HG02642 (cell line): ENCODE data around the gene VPS4B.
"Not testable (repeated sequence)": the region's sequence is repeated elsewhere in the genome, so short reads cannot be mapped to it uniquely, and the experiment has no call there.

Source experiments
- ATAC-seq: cut with Tn5 transposase; IDR thresholded peaks from one replicate; pipeline ENCODE4 v1.9.1; 2021; ENCODE audit warnings: mild to moderate bottlenecking; ENCODE audit not compliant: unreplicated experiment, poor library complexity

The VPS4B gene

DNA sequence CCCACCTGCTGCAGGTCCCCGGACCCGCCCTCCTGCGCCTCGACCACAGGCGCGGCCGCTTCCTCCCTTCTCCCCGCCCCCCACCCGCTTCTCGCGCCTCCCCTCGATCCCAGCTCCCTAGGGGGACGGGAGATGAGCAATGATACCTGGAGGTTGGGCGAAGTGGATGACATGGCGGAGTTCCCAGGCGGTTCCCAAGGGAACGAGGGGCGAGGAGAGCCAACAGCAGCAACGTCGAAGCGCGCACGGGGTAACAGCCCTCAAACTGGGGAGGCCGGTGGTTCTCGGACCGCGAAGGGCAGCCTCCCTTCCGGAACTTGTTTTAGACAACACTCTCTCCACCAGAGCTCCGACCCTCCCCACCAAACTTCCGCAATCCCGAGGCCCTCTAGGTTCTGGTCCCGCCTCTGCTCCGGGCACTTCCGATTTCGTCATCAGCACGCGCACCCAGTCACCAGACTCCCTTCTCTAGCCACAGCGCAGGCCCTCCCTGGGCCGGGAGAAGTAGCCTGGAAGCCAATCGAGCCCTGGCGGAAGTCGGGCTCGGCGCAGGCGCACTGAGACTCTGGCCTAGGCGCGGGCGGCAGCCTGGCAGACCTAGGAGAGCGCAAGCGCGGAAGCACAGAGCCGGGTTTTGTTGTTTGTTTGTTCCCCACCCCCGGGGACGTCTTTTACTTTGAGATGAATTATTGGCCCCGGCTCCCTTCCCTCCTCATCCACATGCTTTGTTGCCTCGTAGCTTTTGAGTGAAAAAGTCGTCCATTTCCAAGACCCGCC, at the start of gene VPS4B:
Gene VPS4B (minus strand): TSS at position 390 of the 777 bp plus-strand sequence. CDS start 217 bp downstream, at position 173.
- ATAC-seq = peak; percentile 97

DNA sequence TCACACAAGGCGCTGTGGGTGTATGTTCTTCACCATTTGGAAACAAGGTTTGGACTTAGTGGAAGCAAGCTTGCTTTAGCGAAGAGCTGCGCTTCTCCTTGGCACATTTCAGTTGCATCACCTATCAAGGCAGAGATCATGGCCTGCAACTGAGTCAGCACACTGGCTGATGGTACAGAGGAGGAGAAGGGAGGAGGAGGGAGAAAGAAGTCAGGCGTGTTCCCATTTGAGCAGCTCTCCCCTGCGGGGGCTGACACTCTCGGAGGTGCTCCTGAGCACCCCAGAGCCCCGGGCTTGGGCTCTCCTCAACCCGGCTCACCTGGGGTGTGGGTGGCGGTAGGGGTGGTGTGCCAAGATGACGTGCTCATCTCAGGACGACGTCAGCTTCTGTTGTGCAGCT, 48.5 kb upstream of the VPS4B start:
- no peak for ATAC-seq

DNA sequence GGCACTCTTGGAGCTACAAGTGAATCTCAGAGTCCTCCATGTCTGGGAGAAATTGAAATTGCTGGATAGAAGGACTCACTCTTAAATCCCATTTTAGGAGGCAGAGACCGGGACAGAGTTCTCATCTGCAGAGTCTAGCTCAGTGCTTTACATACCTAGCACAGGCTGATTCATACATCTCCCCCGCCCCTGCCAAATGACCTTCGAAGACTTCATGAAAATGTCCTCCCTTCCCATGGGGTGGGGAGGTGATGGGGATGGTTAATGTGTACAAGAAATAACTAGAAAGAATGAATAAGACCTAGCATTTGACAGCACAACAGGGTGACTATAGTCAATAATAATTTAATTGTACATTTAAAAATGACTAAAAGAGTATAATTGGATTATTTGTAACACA, 46.3 kb upstream of the VPS4B start:
- no peak for ATAC-seq

DNA sequence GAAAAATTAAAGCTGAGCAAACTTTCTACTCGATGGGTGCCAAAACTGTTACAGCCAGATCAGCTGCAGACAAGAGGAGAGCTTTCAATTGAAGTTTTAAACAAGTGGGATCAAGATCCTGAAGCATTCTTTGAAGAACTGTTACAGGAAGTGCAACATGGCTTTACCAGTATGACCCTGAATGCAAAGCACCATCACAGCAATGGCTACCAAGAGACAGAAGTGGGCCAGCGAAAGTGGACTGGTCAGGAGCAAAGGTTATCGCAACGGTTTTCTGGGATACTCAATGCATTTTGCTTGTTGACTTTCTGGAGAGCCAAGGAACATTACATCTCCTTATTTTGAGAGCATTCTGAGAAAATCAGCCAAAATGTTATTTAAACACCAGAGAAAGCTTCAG, 45.4 kb upstream of the VPS4B start:
- no peak for ATAC-seq

DNA sequence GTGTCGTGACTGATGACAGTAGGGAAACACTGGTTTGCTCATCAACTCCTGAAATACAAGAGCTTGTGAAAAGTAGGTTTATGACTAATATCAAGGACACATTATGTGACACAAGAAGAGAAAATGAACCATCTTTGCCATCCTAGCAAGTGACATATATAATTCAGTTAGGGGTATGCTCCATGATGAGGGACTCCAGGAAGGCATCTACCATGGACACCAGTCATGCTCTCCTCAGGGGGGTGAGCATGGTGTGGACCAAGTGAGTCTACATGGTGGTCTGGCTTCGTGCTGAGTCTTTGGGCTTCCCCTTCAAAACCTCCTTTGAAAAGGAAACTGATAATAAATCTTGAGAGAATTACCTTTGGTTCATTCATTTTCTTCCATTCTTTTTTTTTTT, 42.8 kb upstream of the VPS4B start:
- ATAC-seq = no peak

DNA sequence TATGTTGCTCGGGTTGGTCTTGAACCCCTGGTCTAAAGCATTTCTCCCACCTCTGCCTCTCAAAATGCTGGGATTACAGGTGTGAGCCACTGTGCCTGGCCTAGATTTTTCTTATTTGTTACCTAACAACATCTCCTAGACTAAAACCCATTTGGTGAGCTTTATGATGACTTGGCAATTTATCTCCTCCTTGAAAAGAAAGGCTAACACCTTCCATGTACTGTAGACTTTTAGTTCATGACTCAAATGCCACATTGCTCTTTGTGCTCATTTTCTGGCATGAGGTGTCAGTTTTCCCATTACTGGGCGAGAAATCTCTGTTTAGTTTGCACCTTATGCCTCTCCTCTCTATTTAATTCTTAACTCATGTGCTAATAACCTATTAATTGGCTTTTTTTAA, 42.2 kb upstream of the VPS4B start:
- no peak for ATAC-seq

DNA sequence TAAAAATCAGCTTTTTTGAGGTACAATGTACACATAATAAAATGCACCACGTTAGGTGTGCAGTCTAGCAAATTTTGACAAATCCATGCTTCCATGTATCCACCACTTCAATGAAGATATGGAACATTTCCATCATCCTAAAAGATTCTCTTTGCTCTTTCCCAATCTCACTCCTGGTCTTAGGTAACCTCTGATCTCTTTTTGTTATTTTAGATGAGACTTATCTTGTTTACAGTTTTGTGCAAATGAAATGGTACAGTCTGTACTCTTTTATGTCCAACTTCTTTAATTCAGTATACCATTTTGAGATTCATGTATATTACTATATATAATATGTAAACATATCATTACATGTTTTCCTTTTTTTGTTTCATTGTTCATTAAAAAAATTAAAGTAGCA, 38.1 kb upstream of the VPS4B start:
- no peak for ATAC-seq

DNA sequence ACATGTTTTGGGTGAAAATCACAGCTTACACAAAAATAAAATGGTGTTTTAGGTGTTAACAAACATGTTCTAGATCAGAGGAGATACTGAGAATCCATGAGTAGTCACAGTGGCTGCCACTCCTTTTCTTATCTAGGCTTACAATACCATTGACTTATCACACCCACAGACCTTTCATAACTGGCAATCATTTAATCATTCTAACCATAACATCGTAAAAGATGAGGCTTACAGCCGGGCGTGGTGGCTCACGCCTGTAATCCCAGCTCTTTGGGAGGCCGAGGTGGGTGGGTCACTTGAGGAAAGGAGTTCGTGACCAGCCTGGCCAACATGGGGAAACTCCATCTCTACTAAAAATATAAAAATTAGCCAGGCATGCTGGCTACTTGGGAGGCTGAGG, 35.7 kb upstream of the VPS4B start:
- ATAC-seq = no peak

DNA sequence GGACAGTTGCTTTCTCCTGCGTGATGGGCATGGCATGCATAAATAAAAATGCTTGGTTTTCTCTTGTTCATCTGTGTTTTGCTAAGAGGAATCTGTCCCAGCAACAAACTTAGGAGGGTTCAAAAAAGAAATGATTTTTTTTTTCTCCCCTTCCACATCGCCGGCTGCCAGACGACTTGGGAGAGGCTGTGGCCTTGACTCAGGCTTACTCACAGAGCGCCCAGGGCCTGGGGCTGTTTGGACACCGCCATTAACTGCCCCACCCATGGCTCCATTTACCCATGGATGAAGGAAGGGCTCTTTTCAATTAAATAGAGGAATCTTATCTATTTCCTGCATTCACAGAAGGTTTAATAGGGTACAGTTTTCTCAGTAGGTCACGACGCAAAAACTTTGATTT, 32.2 kb upstream of the VPS4B start:
- no peak for ATAC-seq

DNA sequence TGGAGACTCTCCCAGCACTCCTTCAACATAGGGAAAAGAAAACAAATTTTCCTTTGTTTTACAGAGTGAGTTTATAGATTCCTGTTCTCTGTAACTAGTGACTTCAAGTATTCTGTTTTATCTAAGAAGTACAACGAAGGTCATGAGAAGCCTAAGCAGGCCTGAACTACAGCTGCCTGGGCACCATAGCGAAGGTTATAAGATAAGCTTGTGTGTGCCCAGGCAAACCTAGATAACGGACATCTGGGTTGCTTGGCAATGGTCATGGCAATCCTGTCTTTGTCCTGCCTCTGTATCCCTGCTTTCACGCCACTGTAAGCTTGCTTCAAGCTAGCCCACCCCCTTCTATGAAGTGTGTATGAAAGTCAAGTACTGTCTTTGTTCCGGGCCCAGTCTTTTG, 30.5 kb upstream of the VPS4B start:
- not testable (repeated sequence) for ATAC-seq

DNA sequence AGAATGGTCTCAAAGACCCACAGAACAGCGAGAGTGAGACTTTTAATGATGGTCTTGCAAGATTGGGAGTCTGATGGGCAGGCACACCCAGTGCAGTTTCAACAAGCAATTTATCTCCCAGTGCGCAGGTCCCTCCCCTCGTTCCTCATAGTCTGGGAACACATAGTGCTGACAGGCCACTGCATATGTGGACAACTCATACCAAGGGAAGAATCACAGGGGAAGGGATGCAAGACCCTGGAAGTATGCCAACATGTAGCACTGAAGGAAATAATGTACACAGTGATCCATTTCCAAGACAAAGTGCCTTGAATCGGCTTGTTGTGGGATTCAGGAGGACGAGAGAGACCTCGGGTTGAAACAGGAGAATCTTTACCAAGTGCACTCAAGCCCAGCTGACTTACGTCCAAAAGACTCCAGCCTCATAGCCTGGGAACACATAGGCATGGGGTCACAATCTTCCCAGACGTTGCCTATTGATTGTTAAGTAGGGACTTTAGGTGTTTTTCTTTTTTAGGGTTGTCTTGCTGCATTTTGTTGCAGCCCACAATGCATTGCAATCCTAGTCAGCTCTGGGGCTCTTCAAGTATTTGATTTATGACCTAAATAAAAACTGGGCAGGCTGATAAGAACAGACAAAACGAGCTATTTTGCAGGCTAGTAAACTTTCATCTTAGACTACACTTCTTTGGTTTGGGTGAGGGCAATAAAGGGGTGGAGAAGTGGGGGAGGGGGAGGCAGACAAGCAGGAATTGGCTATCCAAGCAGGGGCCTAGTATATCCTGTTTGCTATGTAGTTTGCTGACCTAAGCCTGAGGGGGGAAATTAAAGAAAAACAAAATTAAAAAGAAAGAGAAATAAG, 29.8 kb upstream of the VPS4B start:
- ATAC-seq = no peak

DNA sequence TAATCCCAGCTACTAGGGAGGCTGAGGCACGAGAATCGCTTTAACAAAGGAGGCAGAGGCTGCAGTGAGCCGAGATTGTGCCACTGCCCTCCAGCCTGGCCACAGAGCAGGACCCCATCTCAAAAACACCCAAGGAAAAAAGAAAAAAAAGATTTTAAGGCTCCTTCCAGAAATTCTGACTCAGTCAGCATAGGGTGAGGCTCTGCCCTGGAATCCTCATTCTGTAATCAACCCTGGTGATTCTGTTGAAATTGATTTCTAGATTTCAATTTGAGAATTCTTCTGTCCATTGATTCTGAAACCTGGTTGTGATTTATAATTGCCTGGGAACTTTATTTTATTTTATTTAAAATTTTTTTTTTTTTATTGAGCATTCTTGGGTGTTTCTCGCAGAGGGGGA, 27.1 kb upstream of the VPS4B start:
- ATAC-seq = no peak

DNA sequence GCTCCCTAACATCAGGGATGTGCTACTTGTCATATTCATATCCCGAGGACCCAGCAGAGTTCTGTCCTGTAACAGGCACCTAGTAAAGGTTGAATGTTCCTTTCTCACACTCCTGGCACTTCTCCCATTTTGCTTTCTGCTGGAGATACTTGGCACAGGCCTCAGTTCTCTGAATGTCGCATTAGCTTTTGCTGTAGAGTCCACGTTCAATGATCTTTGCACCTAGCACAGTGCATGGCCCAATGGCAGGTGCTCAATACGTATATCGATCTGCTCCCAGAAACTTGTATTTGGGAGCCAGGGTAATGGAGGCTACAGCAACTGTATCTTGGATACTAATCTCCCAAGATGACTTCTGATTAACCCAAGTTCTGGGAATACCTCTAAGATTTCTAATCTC, 24.8 kb upstream of the VPS4B start:
- no peak for ATAC-seq

DNA sequence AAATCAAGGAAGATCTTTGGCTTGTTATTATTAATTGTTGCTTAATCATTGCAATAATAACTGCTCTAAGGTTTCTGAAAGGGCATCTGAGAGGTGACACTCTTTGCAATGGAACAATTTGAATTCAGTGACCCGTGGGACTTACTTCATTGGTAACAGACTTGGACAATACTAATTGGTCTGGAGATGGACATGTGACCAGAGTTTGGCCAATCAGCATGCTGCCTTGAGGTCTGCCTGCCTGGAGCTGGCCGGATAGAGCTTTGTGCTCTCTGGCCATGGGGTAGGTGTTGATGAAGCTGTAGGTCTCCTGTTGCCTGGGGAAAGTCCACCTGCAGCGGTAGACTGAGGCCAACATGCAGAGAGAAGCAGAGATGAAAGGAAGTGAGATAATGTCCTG, 24.0 kb upstream of the VPS4B start:
- ATAC-seq = no peak

DNA sequence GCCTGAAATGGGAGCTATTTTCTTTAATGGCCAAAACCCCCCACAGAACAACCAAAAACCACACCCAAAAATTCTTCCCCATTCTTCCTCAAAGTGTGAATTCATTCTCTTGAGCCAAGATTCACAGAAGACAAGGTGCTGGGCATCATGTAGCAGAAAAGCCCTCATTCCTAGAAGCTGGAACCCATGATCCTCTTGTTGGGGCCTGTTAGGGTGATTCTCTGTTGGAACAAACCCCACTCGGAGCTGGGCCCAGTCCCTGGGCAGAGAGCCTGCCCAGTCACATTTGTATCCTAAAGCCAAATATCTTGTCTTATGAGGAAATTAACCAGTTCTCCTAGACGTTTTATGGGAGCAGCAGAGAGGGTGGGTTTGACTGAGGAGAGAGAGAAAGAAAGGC, 22.8 kb upstream of the VPS4B start:
- no peak for ATAC-seq

DNA sequence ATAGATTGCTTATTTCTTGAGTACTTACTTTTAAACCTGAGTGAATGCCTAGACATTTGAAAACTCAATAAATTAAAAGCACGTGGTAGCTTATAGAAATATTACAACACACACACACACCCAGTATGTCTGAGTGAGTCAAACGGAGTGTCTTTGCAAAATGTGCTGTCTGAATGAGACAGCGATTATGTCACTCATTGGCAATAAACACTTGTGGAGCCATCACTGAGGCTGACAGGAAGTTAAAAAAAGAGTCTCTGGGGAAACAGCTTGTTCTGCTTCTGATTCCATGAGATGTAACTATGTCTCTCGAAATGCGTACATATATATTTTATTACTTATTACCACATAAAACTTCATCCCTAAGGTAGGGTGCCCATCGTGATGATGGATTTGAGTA, 22.3 kb upstream of the VPS4B start:
- no peak for ATAC-seq

DNA sequence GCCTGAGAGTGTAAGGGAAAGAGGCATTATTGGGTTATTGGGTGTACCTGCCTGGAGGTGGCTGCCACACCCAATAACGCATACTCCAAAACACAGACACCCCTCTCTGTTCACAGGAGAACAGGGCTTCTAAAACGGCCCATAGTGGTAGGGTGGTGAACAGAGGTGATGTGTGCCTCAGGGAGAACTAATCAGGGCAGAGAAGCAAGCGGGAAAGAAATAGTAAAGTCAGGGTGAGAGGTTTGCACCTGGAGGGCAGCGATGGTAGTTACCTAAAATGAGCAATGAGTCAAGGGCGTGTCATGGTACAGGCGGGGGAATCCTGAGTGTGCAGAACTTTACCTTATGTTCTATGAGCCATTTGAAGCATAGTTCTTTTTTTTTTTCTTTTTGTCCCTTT, 21.6 kb upstream of the VPS4B start:
- ATAC-seq = no peak

DNA sequence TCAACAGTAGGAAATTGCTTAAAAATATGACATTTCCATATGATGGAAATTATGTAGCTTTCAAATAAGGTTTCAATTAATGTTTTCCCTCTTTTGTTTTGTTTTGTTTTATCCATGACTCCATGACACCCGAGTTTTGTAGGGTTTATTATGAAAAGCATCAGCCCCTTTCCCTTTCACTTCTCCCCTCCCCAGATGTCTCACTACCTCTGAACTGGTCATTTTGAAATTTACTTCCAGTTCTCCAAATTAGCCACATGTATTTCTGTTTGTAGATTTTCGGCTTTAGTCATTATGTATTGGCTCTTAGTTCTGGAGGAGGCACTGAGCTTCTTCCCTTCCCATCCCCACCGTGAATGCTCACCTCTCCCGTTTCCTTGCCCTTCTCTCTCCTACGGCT, 18.6 kb upstream of the VPS4B start:
- no peak for ATAC-seq

DNA sequence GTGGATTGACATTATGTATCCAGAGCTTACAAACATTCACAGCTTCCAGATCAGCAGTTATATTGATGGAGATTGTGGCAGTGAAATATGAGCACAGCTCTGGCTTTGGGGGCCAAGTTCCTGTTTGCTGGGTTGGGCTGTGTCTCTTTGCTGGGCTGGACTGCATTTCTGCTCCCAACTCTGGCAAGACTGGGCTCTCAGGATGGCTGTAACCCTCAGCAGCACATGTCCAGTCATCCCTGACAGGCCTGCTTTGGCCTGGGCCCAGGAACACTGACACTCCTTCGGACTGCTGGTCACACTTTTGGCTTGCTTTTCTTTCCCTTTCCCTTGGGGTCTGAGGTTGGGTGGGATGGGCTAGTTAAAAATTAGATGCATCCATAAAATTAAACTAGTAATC, 17.9 kb upstream of the VPS4B start:
- no peak for ATAC-seq

DNA sequence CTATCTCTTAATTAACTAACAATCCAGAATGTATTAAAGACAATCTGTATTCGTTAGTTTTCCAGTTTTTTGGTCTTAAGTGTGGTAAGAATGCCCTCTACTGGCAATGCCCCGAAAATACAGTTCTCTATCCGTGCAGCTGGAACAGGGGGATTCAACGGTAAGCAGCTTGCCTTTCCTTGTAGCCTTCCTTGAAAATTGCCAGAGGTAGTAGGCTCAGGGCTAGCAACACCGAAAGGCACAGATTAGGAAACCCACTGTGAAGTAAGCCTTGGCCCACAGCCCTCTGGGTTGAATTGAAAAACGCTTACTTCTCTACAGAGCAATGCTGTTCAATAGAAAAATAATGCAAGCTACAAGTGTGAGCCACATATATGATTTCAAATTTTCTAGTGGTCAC, 17.1 kb upstream of the VPS4B start:
- ATAC-seq = no peak

DNA sequence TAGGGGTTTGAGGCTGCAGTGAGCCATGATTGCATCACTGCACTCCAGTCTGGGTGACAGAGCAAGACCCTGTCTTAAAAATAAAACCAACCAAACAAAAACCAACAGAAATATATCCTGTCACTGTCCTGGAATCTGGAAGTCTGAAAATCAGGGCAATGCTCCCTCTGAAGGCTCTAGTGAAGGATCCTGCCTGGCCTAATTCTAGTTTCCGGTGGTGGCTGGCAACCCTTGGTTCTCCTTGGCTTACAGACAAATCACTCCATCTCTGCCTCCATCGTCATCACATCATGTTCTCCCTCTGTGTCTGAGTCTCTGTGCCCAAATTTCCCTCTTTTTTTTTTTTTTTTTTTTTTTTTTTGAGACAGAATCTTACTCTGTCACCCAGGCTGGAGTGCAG, 15.9 kb upstream of the VPS4B start:
- no peak for ATAC-seq
